HepG2 (cell line): Measurements from ENCODE around the gene CDC14B. TPM values are rescaled to one million over a fixed set of nuclear protein-coding genes. Genes with fewer than 3 reads are reported as not detected.

Source experiments
- CSRNP1 ChIP-seq: sonication (generic); formaldehyde crosslinking; IDR thresholded peaks from 2 replicates; pipeline ENCODE4 v1.8.1; 2023; ENCODE audit warnings: mild to moderate bottlenecking, missing genetic modification reagents
- HNF4A ChIP-seq: sonication (generic); formaldehyde crosslinking; IDR thresholded peaks from 2 replicates; pipeline ENCODE4 v1.4.0; 2020; ENCODE audit warnings: missing genetic modification reagents
- MXI1 ChIP-seq: IDR thresholded peaks from 3 replicates; pipeline ENCODE4 v1.6.1; 2012; ENCODE audit warnings: low read depth, low read length, inconsistent platforms, borderline replicate concordance
- NFYC ChIP-seq: IDR thresholded peaks from 2 replicates; pipeline ENCODE4 v1.6.1; 2016; ENCODE audit warnings: missing genetic modification reagents, missing compliant biosample characterization
- PHF20 ChIP-seq: sonication (generic); formaldehyde crosslinking; IDR thresholded peaks from 2 replicates; pipeline ENCODE4 v1.5.0; 2020; ENCODE audit warnings: mild to moderate bottlenecking, missing genetic modification reagents
- SAP130 ChIP-seq: IDR thresholded peaks from 2 replicates; pipeline ENCODE4 v1.6.1; 2016; ENCODE audit warnings: low read depth
- SKIL ChIP-seq: sonication (generic); formaldehyde crosslinking; IDR thresholded peaks from 2 replicates; pipeline ENCODE4 v1.8.0; 2022; ENCODE audit warnings: missing genetic modification reagents, mild to moderate bottlenecking, moderate library complexity, borderline replicate concordance
- SYNCRIP ChIP-seq: fragments of 200-400 bp; formaldehyde crosslinking; IDR thresholded peaks from 2 replicates; pipeline ENCODE4 v1.6.1; 2018; ENCODE audit warnings: mild to moderate bottlenecking, low read depth, low read length; ENCODE audit not compliant: insufficient read depth
- ZBTB10 ChIP-seq: sonication (generic); formaldehyde crosslinking; IDR thresholded peaks from 2 replicates; pipeline ENCODE4 v1.4.0; 2020; ENCODE audit warnings: missing genetic modification reagents, borderline replicate concordance
- ZFP90 ChIP-seq: sonication (generic); formaldehyde crosslinking; IDR thresholded peaks from 2 replicates; pipeline ENCODE4 v1.8.0; 2022; ENCODE audit warnings: missing genetic modification reagents, mild to moderate bottlenecking, inconsistent platforms, borderline replicate concordance
- ZFP91 ChIP-seq: sonication (generic); formaldehyde crosslinking; IDR thresholded peaks from 2 replicates; pipeline ENCODE4 v1.9.0; 2022; ENCODE audit warnings: missing genetic modification reagents, mild to moderate bottlenecking, borderline replicate concordance
- ZNF143 ChIP-seq: sonication (generic); formaldehyde crosslinking; IDR thresholded peaks from 2 replicates; pipeline ENCODE4 v1.4.0; 2020; ENCODE audit warnings: missing genetic modification reagents
- ZNF383 ChIP-seq: sonication (generic); formaldehyde crosslinking; IDR thresholded peaks from 2 replicates; pipeline ENCODE4 v1.4.0; 2020; ENCODE audit warnings: missing genetic modification reagents, mild to moderate bottlenecking, borderline replicate concordance
- ZNF503 ChIP-seq: sonication (generic); formaldehyde crosslinking; IDR thresholded peaks from 2 replicates; pipeline ENCODE4 v1.4.0; 2020; ENCODE audit warnings: missing genetic modification reagents
- ZNF598 ChIP-seq: sonication (generic); formaldehyde crosslinking; IDR thresholded peaks from 2 replicates; pipeline ENCODE4 v1.5.1; 2020; ENCODE audit warnings: mild to moderate bottlenecking, missing genetic modification reagents, borderline replicate concordance
- ZNF605 ChIP-seq: sonication (generic); formaldehyde crosslinking; IDR thresholded peaks from 2 replicates; pipeline ENCODE4 v1.8.0; 2022; ENCODE audit warnings: mild to moderate bottlenecking, missing genetic modification reagents
- ZNF761 ChIP-seq: sonication (generic); formaldehyde crosslinking; conservative IDR thresholded peaks from 2 replicates; pipeline ENCODE4 v1.4.0; 2020; ENCODE audit warnings: mild to moderate bottlenecking, missing genetic modification reagents
- polyA plus RNA-seq, 8 experiments: library from polyadenylated mRNA; depleted of rRNA in 3 of 8; stranded (reverse) in 7 of 8; unstranded in 1 of 8; fragments of >200 nt; fragmentation: Illumina TruSeq in 4 of 8; extraction: Trizol in 4 of 8; gene quantifications; 2 replicates each; pipeline versions ENCODE4 v1.2.1 to v1.2.3, GENCODE V29; 2011 to 2016; ENCODE audit warnings: low read depth in 4 of 8, missing spikeins in 1 of 8, mixed read lengths in 1 of 8; ENCODE audit not compliant: insufficient read depth in 1 of 8
- total RNA-seq, 5 experiments: library from RNA; depleted of rRNA; stranded (reverse); fragments of >200 nt; fragmentation: Illumina TruSeq; extraction: Trizol; gene quantifications; 2 replicates each; pipeline ENCODE4 v1.2.3, GENCODE V29; 2016; ENCODE audit warnings: low read depth in 1 of 5

CDC14B gene
- total and polyA plus RNA-seq, 2 of the 13 experiments (the other 11 are each of a cell fraction or from before 2014, with no cell fraction given) = 25.8 to 33.3 TPM

- TF ChIP-seq SYNCRIP = no peak
- TF ChIP-seq SAP130 (CRISPR knock-in tag) = peak; percentile 63; the same call in 1 of the 2 replicates
- no peak for TF ChIP-seq CSRNP1 (CRISPR knock-in tag)
- peak; percentile 89 for TF ChIP-seq NFYC
- TF ChIP-seq ZNF761 (CRISPR knock-in tag) = no peak
- TF ChIP-seq ZFP91 = 0 out of 2 replicates have a peak, but pooled peaks have one; percentile 21
- TF ChIP-seq ZNF383 (CRISPR knock-in tag) = no peak
- 0 out of 2 replicates have a peak, but pooled peaks have one; percentile 17 for TF ChIP-seq ZNF605 (CRISPR knock-in tag)
- TF ChIP-seq ZNF503 (CRISPR knock-in tag) = 0 out of 2 replicates have a peak, but pooled peaks have one; percentile 21
- TF ChIP-seq ZBTB10 = peak; percentile 93; the same call in 1 of the 2 replicates
- no peak for TF ChIP-seq HNF4A
- TF ChIP-seq ZFP90 (CRISPR knock-in tag) = no peak
- TF ChIP-seq SKIL (CRISPR knock-in tag) = no peak
- no peak for TF ChIP-seq PHF20 (CRISPR knock-in tag)
- TF ChIP-seq MXI1 = peak; percentile 17; the same call in 1 of the 3 replicates
- no peak for TF ChIP-seq ZNF598
- peak; percentile 48; the same call in 1 of the 2 replicates for TF ChIP-seq ZNF143 (CRISPR knock-in tag)
Measured at GRCh38 chr9:96619491-96620180, at the start of gene CDC14B (continued).
